HepG2 (cell line): ENCODE measurements around the gene MBD2. TPM values are rescaled to one million over a fixed set of nuclear protein-coding genes. Genes with fewer than 3 reads are reported as not detected.

Experiments
- ATAC-seq: fragments of 200-7000 bp; cut with Tn5 transposase; 3 replicates; pipeline ENCODE4 v1.9.1; 2020; ENCODE audit warnings: mild to moderate bottlenecking, moderate library complexity
- BruUV-seq: library from RNA; stranded (reverse); fragments of 400-500 nt; replicated peaks from 2 replicates; lab custom pipeline; 2021; lab: Mats Ljungman, UMichigan
- CTCF ChIA-PET: fragments of 300-600 bp; formaldehyde crosslinking; extraction: SDS; loops from one replicate; lab custom pipeline; 2021; ENCODE audit warnings: low total read pairs, inconsistent platforms, low intra/inter-chr PET ratio; lab: Yijun Ruan, JAX
- POLR2A ChIA-PET: fragments of 350-600 bp; sonication (Branson Sonifier 250); formaldehyde crosslinking; loops from one replicate; lab custom pipeline; 2020; ENCODE audit warnings: antibody characterized with exemption, inconsistent platforms; lab: Yijun Ruan, JAX
- DNase-seq: peaks from one replicate; pipeline ENCODE4 v3.0.0-alpha.2; 2015; ENCODE audit warnings: low spot score
- FAIRE-seq: peaks from 3 replicates; lab custom pipeline; 2011; peaks lifted over from hg19 to GRCh38; lab: Jason Lieb, UNC
- H2AFZ ChIP-seq: one replicate; pipeline ENCODE4 v1.6.1; 2011; ENCODE audit warnings: low read length, inconsistent platforms
- H3K27ac ChIP-seq: fragments of 300-600 bp; 3 replicates; pipeline ENCODE4 v1.8.0; 2011; ENCODE audit warnings: mixed run types, mild to moderate bottlenecking, mixed read lengths, low read length, inconsistent platforms; ENCODE audit not compliant: insufficient read depth; ENCODE audit errors: extremely low read length
- H3K27me3 ChIP-seq, 2 experiments: fragments of 200-600 bp in 1 of 2; 2 replicates in 1 of 2; 3 replicates in 1 of 2; pipeline versions ENCODE4 v1.6.0 to v1.8.0; 2011; ENCODE audit warnings: low read length in 2 of 2, mild to moderate bottlenecking in 2 of 2, moderate library complexity in 2 of 2, inconsistent platforms in 1 of 2; ENCODE audit not compliant: insufficient read depth in 2 of 2, control insufficient read depth in 1 of 2
- H3K36me3 ChIP-seq, 2 experiments: fragments of 200-600 bp in 1 of 2; replicated peaks in 1 of 2; 2 replicates in 1 of 2; 3 replicates in 1 of 2; pipeline versions ENCODE4 v1.5.1 to v1.8.0; 2011; ENCODE audit warnings: low read length in 2 of 2, inconsistent platforms in 1 of 2; ENCODE audit not compliant: insufficient read depth in 2 of 2, control insufficient read depth in 1 of 2
- H3K4me1 ChIP-seq: 2 replicates; pipeline ENCODE4 v1.5.1; 2012; ENCODE audit warnings: low read length, inconsistent platforms; ENCODE audit not compliant: insufficient read depth
- H3K4me2 ChIP-seq: 2 replicates; pipeline ENCODE4 v1.6.0; 2011; ENCODE audit warnings: low read depth, low read length, inconsistent platforms
- H3K4me3 ChIP-seq, 3 experiments: fragments of 200-600 bp in 1 of 3; sonication (generic), shearing (Covaris generic) in 1 of 3; replicated peaks in 1 of 3; 2 replicates each; pipeline ENCODE4 v1.5.1; 2011 to 2016; ENCODE audit warnings: low read length in 3 of 3, inconsistent platforms in 2 of 3, low read depth in 2 of 3, mild to moderate bottlenecking in 2 of 3, control low read depth in 1 of 3, mixed read lengths in 1 of 3; ENCODE audit not compliant: insufficient read depth in 1 of 3
- H3K79me2 ChIP-seq: one replicate; pipeline ENCODE4 v1.6.1; 2011; ENCODE audit warnings: low read length, inconsistent platforms; ENCODE audit not compliant: insufficient read depth
- H3K9ac ChIP-seq: 2 replicates; pipeline ENCODE4 v1.6.0; 2011; ENCODE audit warnings: mild to moderate bottlenecking, low read depth, low read length, inconsistent platforms; ENCODE audit not compliant: insufficient read depth
- H3K9me3 ChIP-seq: 2 replicates; pipeline ENCODE4 v1.5.1; 2012; ENCODE audit warnings: mild to moderate bottlenecking, low read length
- H4K20me1 ChIP-seq: 2 replicates; pipeline ENCODE4 v1.6.0; 2011; ENCODE audit warnings: inconsistent platforms, mild to moderate bottlenecking, low read length, moderate library complexity; ENCODE audit not compliant: insufficient read depth
- HMG20A ChIP-seq: IDR thresholded peaks from 2 replicates; pipeline ENCODE4 v1.6.1; 2016; ENCODE audit warnings: borderline replicate concordance
- NCOR1 ChIP-seq: fragments of 200-600 bp; sonication (generic); IDR thresholded peaks from 2 replicates; pipeline ENCODE4 v1.7.0; 2017; ENCODE audit warnings: antibody characterized with exemption, low read length, borderline replicate concordance
- ZBED4 ChIP-seq: sonication (generic); formaldehyde crosslinking; IDR thresholded peaks from 2 replicates; pipeline ENCODE4 v1.4.0; 2020; ENCODE audit warnings: missing genetic modification reagents, borderline replicate concordance
- ZFP82 ChIP-seq: sonication (generic); formaldehyde crosslinking; IDR thresholded peaks from 2 replicates; pipeline ENCODE4 v1.5.1; 2020; ENCODE audit warnings: mild to moderate bottlenecking, missing genetic modification reagents, borderline replicate concordance
- ZNF232 ChIP-seq: sonication (generic); formaldehyde crosslinking; IDR thresholded peaks from 2 replicates; pipeline ENCODE4 v1.4.0; 2020; ENCODE audit warnings: missing genetic modification reagents, borderline replicate concordance
- WGBS: methylation state at CpG from one replicate; pipeline ENCODE4 v1.1.6; 2017; ENCODE audit warnings: low lambda C conversion rate; 5-methylcytosine and 5-hydroxymethylcytosine counted together
- in situ Hi-C: cut with HindIII; loops from 2 replicates; pipeline ENCODE4 v1.10.0; 2017; ENCODE audit warnings: low pct_unique_long_range_greater_than_20kb; ENCODE audit not compliant: extremely low pct_ligation_motif_present
- intact Hi-C: fragments of 100-400 bp; cut with micrococcal nuclease; formaldehyde crosslinking; loops from one replicate; pipeline ENCODE4 v1.10.0; 2022; ENCODE audit not compliant: unreplicated experiment
- polyA plus RNA-seq, 8 experiments: library from polyadenylated mRNA; depleted of rRNA in 3 of 8; stranded (reverse) in 7 of 8; unstranded in 1 of 8; fragments of >200 nt; fragmentation: Illumina TruSeq in 4 of 8; extraction: Trizol in 4 of 8; gene quantifications; 2 replicates each; pipeline versions ENCODE4 v1.2.1 to v1.2.3, GENCODE V29; 2011 to 2016; ENCODE audit warnings: low read depth in 4 of 8, missing spikeins in 1 of 8, mixed read lengths in 1 of 8; ENCODE audit not compliant: insufficient read depth in 1 of 8
- total RNA-seq, 5 experiments: library from RNA; depleted of rRNA; stranded (reverse); fragments of >200 nt; fragmentation: Illumina TruSeq; extraction: Trizol; gene quantifications; 2 replicates each; pipeline ENCODE4 v1.2.3, GENCODE V29; 2016; ENCODE audit warnings: low read depth in 1 of 5
- TF ChIP-seq, protein P1 (sequence below): IDR thresholded peaks from 2 replicates; pipeline ENCODE4 v1.6.1; 2016; ENCODE audit warnings: missing biosample characterization, missing genetic modification reagents, low read depth

The MBD2 gene
- total and polyA plus RNA-seq, 2 of the 13 experiments (the other 11 are each of a cell fraction or from before 2014, with no cell fraction given), result 19.1 to 38.5 TPM

GRCh38 chr18:54148678-54149077 lies 75.8 kb downstream of the MBD2 start:
- POLR2A ChIA-PET, result no interaction called here
- no peaks in the 10 kb centered on the region for H3K79me2 ChIP-seq
- H3K27me3 ChIP-seq, result no peaks in the 10 kb centered on the region
- H3K4me1 ChIP-seq, result no peaks in the 10 kb centered on the region
- BruUV-seq, result no TSS peak
- WGBS, result 68% methylated on average over 4 of the region's 4 CpGs
- no peaks in the 10 kb centered on the region for H4K20me1 ChIP-seq
- CTCF ChIA-PET, result no interaction called here
- ATAC-seq (no peak), DNase-seq (no peak), FAIRE-seq (no peak)
- no peak overlapping the region for H3K27ac ChIP-seq
- H3K36me3 ChIP-seq, result no peaks in the 10 kb centered on the region; a peak in 1 of 5 replicates
- H3K9ac ChIP-seq, result no peak overlapping the region
- no peaks in the 10 kb centered on the region for H3K9me3 ChIP-seq
- H2AFZ ChIP-seq, result no peak overlapping the region
- intact Hi-C loops, result no loop called here
- H3K4me2 ChIP-seq, result no peak overlapping the region
- TF ChIP-seq HMG20A (CRISPR knock-in tag), result no peak
- TF ChIP-seq ZBED4, result no peak
- no peak for TF ChIP-seq NCOR1
- TF ChIP-seq, protein P1, sequence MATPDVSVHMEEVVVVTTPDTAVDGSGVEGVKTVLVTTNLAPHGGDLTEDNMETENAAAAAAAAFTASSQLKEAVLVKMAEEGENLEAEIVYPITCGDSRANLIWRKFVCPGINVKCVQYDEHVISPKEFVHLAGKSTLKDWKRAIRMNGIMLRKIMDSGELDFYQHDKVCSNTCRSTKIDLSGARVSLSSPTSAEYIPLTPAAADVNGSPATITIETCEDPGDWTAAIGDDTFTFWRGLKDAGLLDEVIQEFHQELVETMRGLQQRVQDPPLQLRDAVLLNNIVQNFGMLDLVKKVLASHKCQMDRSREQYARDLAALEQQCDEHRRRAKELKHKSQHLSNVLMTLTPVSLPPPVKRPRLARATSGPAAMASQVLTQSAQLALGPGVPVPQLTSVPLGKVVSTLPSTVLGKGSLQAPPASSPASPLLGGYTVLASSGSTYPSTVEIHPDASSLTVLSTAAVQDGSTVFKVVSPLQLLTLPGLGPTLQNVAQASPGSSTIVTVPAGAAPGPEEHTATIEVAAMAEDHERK (CRISPR knock-in tag), result no peak
- TF ChIP-seq ZNF232 (CRISPR knock-in tag), result no peak
- TF ChIP-seq ZFP82 (CRISPR knock-in tag), result no peak
- H3K4me3 ChIP-seq, result no peak overlapping the region
- in situ Hi-C loops, result no loop called here
